Fibroblast of lung (primary cell): ENCODE results near the gene ARTN. TPM values are rescaled to one million over a fixed set of nuclear protein-coding genes. Genes with fewer than 3 reads are reported as not detected.
A peak's percentile ranks its signal among the peaks of the same experiment; 100 is the strongest.

ENCODE experiments used
- DNase-seq, 2 donors: peaks; one replicate each; pipeline versions ENCODE4 v3.0.0 to v3.0.0-alpha.2; 2010; ENCODE audit warnings: low read depth in 2 of 2
- H2AFZ ChIP-seq: 2 replicates; pipeline ENCODE4 v1.5.1; 2012; ENCODE audit warnings: low read length, control low read depth, inconsistent platforms
- H3K27ac ChIP-seq: 2 replicates; pipeline ENCODE4 v1.5.1; 2011; ENCODE audit warnings: low read length, control low read depth; ENCODE audit not compliant: insufficient read depth
- H3K27me3 ChIP-seq: 2 replicates; pipeline ENCODE4 v1.5.1; 2011; ENCODE audit warnings: mild to moderate bottlenecking, low read length; ENCODE audit not compliant: control insufficient read depth, insufficient read depth
- H3K36me3 ChIP-seq: 2 replicates; pipeline ENCODE4 v1.5.1; 2011; ENCODE audit warnings: low read length; ENCODE audit not compliant: control insufficient read depth, insufficient read depth
- H3K4me1 ChIP-seq: 2 replicates; pipeline ENCODE4 v1.5.1; 2011; ENCODE audit warnings: low read length; ENCODE audit not compliant: control insufficient read depth, insufficient read depth; ENCODE audit errors: extremely low read depth
- H3K4me2 ChIP-seq: 2 replicates; pipeline ENCODE4 v1.5.1; 2011; ENCODE audit warnings: low read length, control low read depth; ENCODE audit not compliant: insufficient read depth; ENCODE audit errors: extremely low read depth
- H3K4me3 ChIP-seq, 4 experiments: fragments of 200-600 bp in 1 of 4; sonication (generic) in 1 of 4; replicated peaks in 1 of 4; 2 replicates each; pipeline ENCODE4 v1.5.1; 2011 to 2016; ENCODE audit warnings: low read length in 4 of 4, low read depth in 3 of 4, mild to moderate bottlenecking in 3 of 4, control low read depth in 2 of 4, inconsistent platforms in 1 of 4, mixed read lengths in 1 of 4; ENCODE audit not compliant: insufficient read depth in 1 of 4; ENCODE audit errors: control extremely low read depth in 1 of 4
- H3K79me2 ChIP-seq: 2 replicates; pipeline ENCODE4 v1.5.1; 2012; ENCODE audit warnings: mild to moderate bottlenecking, low read length, inconsistent platforms; ENCODE audit not compliant: control insufficient read depth, insufficient read depth
- H3K9ac ChIP-seq: 2 replicates; pipeline ENCODE4 v1.5.1; 2011; ENCODE audit warnings: mild to moderate bottlenecking, low read length, control low read depth; ENCODE audit not compliant: insufficient read depth
- H3K9me3 ChIP-seq: 2 replicates; pipeline ENCODE4 v1.5.1; 2012; ENCODE audit warnings: low read depth, low read length; ENCODE audit not compliant: control insufficient read depth, insufficient read depth
- H4K20me1 ChIP-seq: 2 replicates; pipeline ENCODE4 v1.5.1; 2011; ENCODE audit warnings: low read length; ENCODE audit not compliant: control insufficient read depth, insufficient read depth; ENCODE audit errors: extremely low read depth
- EZH2 ChIP-seq: IDR thresholded peaks from 2 replicates; pipeline ENCODE4 v1.5.1; 2012; ENCODE audit warnings: low read length, control low read depth, mild to moderate bottlenecking; ENCODE audit errors: missing control alignments
- polyA plus RNA-seq, 2 donors: library from polyadenylated mRNA; depleted of rRNA in 1 of 2; stranded (reverse) in 1 of 2; unstranded in 1 of 2; fragments of >200 nt; gene quantifications; 2 replicates each; pipeline ENCODE4 v1.2.1, GENCODE V29; 2011 to 2012; ENCODE audit warnings: missing spikeins in 1 of 2
- total RNA-seq: library from RNA; depleted of rRNA; stranded (reverse); fragments of >200 nt; gene quantifications from 2 replicates; pipeline ENCODE4 v1.2.1, GENCODE V29; 2014
- TF ChIP-seq, protein P1 (sequence below), 2 donors: IDR thresholded peaks in 1 of 2; conservative IDR thresholded peaks in 1 of 2; 1 replicate in 1 of 2; 2 replicates in 1 of 2; pipeline ENCODE4 v1.5.1; 2011 to 2012; ENCODE audit warnings: low read length in 2 of 2, control low read depth in 1 of 2, inconsistent platforms in 1 of 2, low read depth in 1 of 2, mild to moderate bottlenecking in 1 of 2

Gene ARTN
- total and polyA plus RNA-seq, 2 donors (not counting 1 experiment from before 2014, with no cell fraction given): 0.06 to 0.50 TPM

DNA sequence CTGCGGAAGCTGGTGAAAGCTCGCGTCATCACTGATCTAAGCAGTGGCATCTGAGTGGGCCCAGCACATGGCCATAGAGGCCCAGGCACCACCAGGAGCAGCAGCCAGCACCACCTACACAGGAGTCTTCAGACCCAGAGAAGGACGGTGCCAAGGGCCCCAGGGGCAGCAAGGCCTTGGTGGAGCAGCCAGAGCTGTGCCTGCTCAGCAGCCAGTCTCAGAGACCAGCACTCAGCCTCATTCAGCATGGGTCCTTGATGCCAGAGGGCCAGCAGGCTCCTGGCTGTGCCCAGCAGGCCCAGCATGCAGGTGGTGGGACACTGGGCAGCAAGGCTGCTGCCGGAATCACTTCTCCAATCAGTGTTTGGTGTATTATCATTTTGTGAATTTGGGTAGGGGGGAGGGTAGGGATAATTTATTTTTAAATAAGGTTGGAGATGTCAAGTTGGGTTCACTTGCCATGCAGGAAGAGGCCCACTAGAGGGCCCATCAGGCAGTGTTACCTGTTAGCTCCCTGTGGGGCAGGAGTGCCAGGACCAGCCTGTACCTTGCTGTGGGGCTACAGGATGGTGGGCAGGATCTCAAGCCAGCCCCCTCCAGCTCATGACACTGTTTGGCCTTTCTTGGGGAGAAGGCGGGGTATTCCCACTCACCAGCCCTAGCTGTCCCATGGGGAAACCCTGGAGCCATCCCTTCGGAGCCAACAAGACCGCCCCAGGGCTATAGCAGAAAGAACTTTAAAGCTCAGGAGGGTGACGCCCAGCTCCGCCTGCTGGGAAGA, 3.2 kb upstream of the ARTN start:
- no peak for DNase-seq
- TF ChIP-seq, protein P1, sequence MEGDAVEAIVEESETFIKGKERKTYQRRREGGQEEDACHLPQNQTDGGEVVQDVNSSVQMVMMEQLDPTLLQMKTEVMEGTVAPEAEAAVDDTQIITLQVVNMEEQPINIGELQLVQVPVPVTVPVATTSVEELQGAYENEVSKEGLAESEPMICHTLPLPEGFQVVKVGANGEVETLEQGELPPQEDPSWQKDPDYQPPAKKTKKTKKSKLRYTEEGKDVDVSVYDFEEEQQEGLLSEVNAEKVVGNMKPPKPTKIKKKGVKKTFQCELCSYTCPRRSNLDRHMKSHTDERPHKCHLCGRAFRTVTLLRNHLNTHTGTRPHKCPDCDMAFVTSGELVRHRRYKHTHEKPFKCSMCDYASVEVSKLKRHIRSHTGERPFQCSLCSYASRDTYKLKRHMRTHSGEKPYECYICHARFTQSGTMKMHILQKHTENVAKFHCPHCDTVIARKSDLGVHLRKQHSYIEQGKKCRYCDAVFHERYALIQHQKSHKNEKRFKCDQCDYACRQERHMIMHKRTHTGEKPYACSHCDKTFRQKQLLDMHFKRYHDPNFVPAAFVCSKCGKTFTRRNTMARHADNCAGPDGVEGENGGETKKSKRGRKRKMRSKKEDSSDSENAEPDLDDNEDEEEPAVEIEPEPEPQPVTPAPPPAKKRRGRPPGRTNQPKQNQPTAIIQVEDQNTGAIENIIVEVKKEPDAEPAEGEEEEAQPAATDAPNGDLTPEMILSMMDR (conservative IDR thresholded peaks at IDR 0.05 in 1 of 2, IDR thresholded peaks at IDR 0.05 in 1 of 2; ENCODE audit: low read depth in 1 of 2, low read length in 2 of 2): peak in 1 of 2 donors; percentile 13
- TF ChIP-seq EZH2: no peak
- peaks cover 2% of the 10 kb centered on the region for H3K36me3 ChIP-seq

GRCh38 chr1:43930949-43931275, 2.7 kb upstream of the ARTN start:
- no peaks in the 10 kb centered on the region for H4K20me1 ChIP-seq
- no peaks in the 10 kb centered on the region for H3K27me3 ChIP-seq
- no peak overlapping the region for H2AFZ ChIP-seq
- no peak for TF ChIP-seq EZH2
- TF ChIP-seq, protein P1 (conservative IDR thresholded peaks at IDR 0.05 in 1 of 2, IDR thresholded peaks at IDR 0.05 in 1 of 2; ENCODE audit: low read depth in 1 of 2, low read length in 2 of 2): no peak
- H3K9me3 ChIP-seq: no peaks in the 10 kb centered on the region
- no peak overlapping the region for H3K4me2 ChIP-seq
- H3K9ac ChIP-seq: no peak overlapping the region
- H3K36me3 ChIP-seq: no peaks in the 10 kb centered on the region
- no peak overlapping the region for H3K4me3 ChIP-seq
- DNase-seq: no peak
- H3K27ac ChIP-seq: no peak overlapping the region
- H3K79me2 ChIP-seq: no peaks in the 10 kb centered on the region
- H3K4me1 ChIP-seq: peaks cover 9% of the 10 kb centered on the region

More for the DNA sequence above, 3.2 kb upstream of the ARTN start:
- Histone ChIP-seq H3K27ac (no peak overlapping the region), H3K79me2 (no peaks in the 10 kb centered on the region), H3K9me3 (no peaks in the 10 kb centered on the region), H3K4me3 (no peak overlapping the region), H3K27me3 (no peaks in the 10 kb centered on the region), H3K4me1 (peaks cover 9% of the 10 kb centered on the region), H4K20me1 (no peaks in the 10 kb centered on the region), H2AFZ (no peak overlapping the region), H3K4me2 (no peak overlapping the region), H3K9ac (no peak overlapping the region)

- Histone ChIP-seq H4K20me1 (no peaks in the 10 kb centered on the region), H3K27ac (no peak overlapping the region), H3K79me2 (no peaks in the 10 kb centered on the region), H2AFZ (no peak overlapping the region), H3K4me2 (no peak overlapping the region), H3K9ac (no peak overlapping the region), H3K9me3 (no peaks in the 10 kb centered on the region), H3K4me3 (no peak overlapping the region), H3K36me3 (no peaks in the 10 kb centered on the region), H3K27me3 (no peaks in the 10 kb centered on the region), H3K4me1 (peaks cover 9% of the 10 kb centered on the region)
- TF ChIP-seq, protein P1 (conservative IDR thresholded peaks at IDR 0.05 in 1 of 2, IDR thresholded peaks at IDR 0.05 in 1 of 2; ENCODE audit: low read depth in 1 of 2, low read length in 2 of 2): no peak
- no peak for TF ChIP-seq EZH2
- DNase-seq: no peak
These were observed 1.6 kb upstream of the ARTN start for GRCh38 chr1:43931711-43932660.
